Measurements from ENCODE around the gene CABP2. TPM values are rescaled to one million over a fixed set of nuclear protein-coding genes. Genes with fewer than 3 reads are reported as not detected.

CABP2 gene
- total RNA-seq, 1 experiment from 2014 or later = not detected

- no TSS peak for BruUV-seq (replicated peaks)
Observed at GRCh38 chr11:67535561-67535960, 12.3 kb upstream of the CABP2 start.

DNA sequence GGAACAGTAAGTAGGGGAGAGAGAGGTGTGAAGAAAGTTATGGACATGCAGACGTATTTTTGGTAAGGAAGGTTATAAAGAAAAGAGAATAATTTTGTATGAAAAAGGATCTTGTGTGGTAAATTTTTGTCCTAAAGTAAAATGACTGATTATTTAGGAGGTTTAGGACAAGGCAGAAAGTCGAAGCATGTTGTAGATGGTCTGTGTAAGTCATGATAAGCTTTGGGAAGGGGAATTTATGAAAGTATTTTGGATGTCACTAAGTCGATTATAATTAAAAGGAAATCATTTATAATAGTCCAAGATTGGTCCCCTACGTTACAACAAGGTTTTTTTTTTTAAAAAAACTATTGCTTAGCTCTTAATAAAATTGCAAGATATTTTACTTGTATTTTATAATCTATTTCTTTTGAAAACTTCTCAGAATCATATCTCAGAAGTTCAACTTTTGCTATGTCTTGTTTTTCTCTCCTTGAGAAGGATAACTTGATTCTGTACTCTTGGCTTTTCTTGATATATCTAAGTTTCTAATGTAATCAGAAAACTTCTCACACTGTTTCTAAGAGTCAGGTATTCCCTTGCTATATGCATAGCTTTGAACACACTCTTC is 10.9 kb upstream of the CABP2 start:
- ATAC-seq = no peak
- no peak overlapping the region for H2AFZ ChIP-seq (ENCODE audit: low read length)
- H3K4me2 ChIP-seq (ENCODE audit: low read length) = no peak overlapping the region
- no peaks in the 10 kb centered on the region for H3K27me3 ChIP-seq (ENCODE audit: low read length)
- H3K36me3 ChIP-seq (ENCODE audit: low read depth, low read length) = no peaks in the 10 kb centered on the region; the same call in 1 of the 2 replicates
- H4K20me1 ChIP-seq (ENCODE audit: low read length) = no peaks in the 10 kb centered on the region
- H3K9me2 ChIP-seq (replicated peaks; ENCODE audit: low read length) = no peaks in the 10 kb centered on the region
- intact Hi-C loops (cut with micrococcal nuclease) = no loop called here
- H3K9me3 ChIP-seq (ENCODE audit: low read length) = peaks cover 27% of the 10 kb centered on the region
- H3K27ac ChIP-seq (ENCODE audit: low read length) = no peak overlapping the region
- H3F3A ChIP-seq (ENCODE audit: low read length, unreplicated experiment) = no peaks in the 10 kb centered on the region
- ChIA-PET POLR2A (ENCODE audit: unreplicated experiment) (no interaction called here), CTCF (no interaction called here)
- no peaks in the 10 kb centered on the region for H3K79me2 ChIP-seq (ENCODE audit: low read length)
- TF ChIP-seq EZH2 (IDR thresholded peaks at IDR 0.05; ENCODE audit: low read length, unreplicated experiment) (no peak), EZH2phosphoT487 (IDR thresholded peaks at IDR 0.05; ENCODE audit: borderline replicate concordance, low read length) (no peak)
- TF ChIP-seq, protein P1, sequence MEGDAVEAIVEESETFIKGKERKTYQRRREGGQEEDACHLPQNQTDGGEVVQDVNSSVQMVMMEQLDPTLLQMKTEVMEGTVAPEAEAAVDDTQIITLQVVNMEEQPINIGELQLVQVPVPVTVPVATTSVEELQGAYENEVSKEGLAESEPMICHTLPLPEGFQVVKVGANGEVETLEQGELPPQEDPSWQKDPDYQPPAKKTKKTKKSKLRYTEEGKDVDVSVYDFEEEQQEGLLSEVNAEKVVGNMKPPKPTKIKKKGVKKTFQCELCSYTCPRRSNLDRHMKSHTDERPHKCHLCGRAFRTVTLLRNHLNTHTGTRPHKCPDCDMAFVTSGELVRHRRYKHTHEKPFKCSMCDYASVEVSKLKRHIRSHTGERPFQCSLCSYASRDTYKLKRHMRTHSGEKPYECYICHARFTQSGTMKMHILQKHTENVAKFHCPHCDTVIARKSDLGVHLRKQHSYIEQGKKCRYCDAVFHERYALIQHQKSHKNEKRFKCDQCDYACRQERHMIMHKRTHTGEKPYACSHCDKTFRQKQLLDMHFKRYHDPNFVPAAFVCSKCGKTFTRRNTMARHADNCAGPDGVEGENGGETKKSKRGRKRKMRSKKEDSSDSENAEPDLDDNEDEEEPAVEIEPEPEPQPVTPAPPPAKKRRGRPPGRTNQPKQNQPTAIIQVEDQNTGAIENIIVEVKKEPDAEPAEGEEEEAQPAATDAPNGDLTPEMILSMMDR (conservative IDR thresholded peaks at IDR 0.05; ENCODE audit: low read depth, low read length) = no peak
- no peaks in the 10 kb centered on the region for H3K4me1 ChIP-seq (ENCODE audit: insufficient read depth, low read length)
- DNase-seq = peak; percentile 52
- no TSS peak for BruUV-seq (replicated peaks)
- no peak overlapping the region for H3K4me3 ChIP-seq (ENCODE audit: low read length)
- no peak overlapping the region for H3K9ac ChIP-seq (ENCODE audit: low read length)

More at GRCh38 chr11:67535561-67535960, 12.3 kb upstream of the CABP2 start:
- intact Hi-C loops (cut with micrococcal nuclease) = no loop called here
- Histone ChIP-seq H3K4me2 (ENCODE audit: low read length) (no peak overlapping the region), H3K9ac (ENCODE audit: low read length) (no peak overlapping the region), H3F3A (ENCODE audit: low read length, unreplicated experiment) (no peaks in the 10 kb centered on the region), H4K20me1 (ENCODE audit: low read length) (no peaks in the 10 kb centered on the region), H2AFZ (ENCODE audit: low read length) (no peak overlapping the region), H3K4me1 (ENCODE audit: insufficient read depth, low read length) (no peaks in the 10 kb centered on the region), H3K27me3 (ENCODE audit: low read length) (no peaks in the 10 kb centered on the region), H3K36me3 (ENCODE audit: low read depth, low read length) (no peaks in the 10 kb centered on the region; the same call in 1 of the 2 replicates), H3K4me3 (ENCODE audit: low read length) (no peak overlapping the region), H3K79me2 (ENCODE audit: low read length) (no peaks in the 10 kb centered on the region), H3K9me3 (ENCODE audit: low read length) (peaks cover 27% of the 10 kb centered on the region), H3K27ac (ENCODE audit: low read length) (no peak overlapping the region), H3K9me2 (replicated peaks; ENCODE audit: low read length) (no peaks in the 10 kb centered on the region)
- CTCF ChIA-PET = no interaction called here
- DNase-seq (no peak), ATAC-seq (no peak)
- TF ChIP-seq EZH2 (IDR thresholded peaks at IDR 0.05; ENCODE audit: low read length, unreplicated experiment) (no peak), EZH2phosphoT487 (IDR thresholded peaks at IDR 0.05; ENCODE audit: borderline replicate concordance, low read length) (no peak)
- TF ChIP-seq, protein P1 (conservative IDR thresholded peaks at IDR 0.05; ENCODE audit: low read depth, low read length) = no peak
- POLR2A ChIA-PET (ENCODE audit: unreplicated experiment) = no interaction called here

DNA sequence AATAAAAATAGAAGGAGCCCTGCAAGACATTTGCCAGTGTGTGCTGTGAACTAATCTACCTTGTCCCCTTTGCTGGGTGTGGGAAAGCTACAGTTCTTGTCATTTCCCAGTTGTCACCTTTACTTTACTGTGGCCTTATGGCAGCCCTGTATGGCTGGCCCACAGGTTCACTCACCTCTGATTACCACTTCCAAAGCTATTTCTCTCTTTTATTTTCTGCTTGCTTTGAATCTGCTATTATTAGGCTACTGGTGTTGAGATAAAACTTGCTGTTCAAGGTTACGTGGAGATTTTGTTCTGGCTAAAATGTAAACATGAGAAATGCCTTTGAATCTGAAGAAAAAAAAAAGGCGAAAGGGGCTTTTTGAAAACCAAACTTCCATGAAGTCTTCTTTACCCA is 9.6 kb upstream of the CABP2 start:
- intact Hi-C loops (cut with micrococcal nuclease) = no loop called here
- Histone ChIP-seq H3F3A (ENCODE audit: low read length, unreplicated experiment) (no peaks in the 10 kb centered on the region), H3K9me3 (ENCODE audit: low read length) (peaks cover 27% of the 10 kb centered on the region), H3K27ac (ENCODE audit: low read length) (no peak overlapping the region), H3K9me2 (replicated peaks; ENCODE audit: low read length) (no peaks in the 10 kb centered on the region), H3K27me3 (ENCODE audit: low read length) (no peaks in the 10 kb centered on the region), H3K4me2 (ENCODE audit: low read length) (no peak overlapping the region), H2AFZ (ENCODE audit: low read length) (no peak overlapping the region), H3K9ac (ENCODE audit: low read length) (no peak overlapping the region), H3K79me2 (ENCODE audit: low read length) (no peaks in the 10 kb centered on the region), H4K20me1 (ENCODE audit: low read length) (no peaks in the 10 kb centered on the region), H3K4me3 (ENCODE audit: low read length) (no peak overlapping the region), H3K36me3 (ENCODE audit: low read depth, low read length) (no peaks in the 10 kb centered on the region; the same call in 1 of the 2 replicates), H3K4me1 (ENCODE audit: insufficient read depth, low read length) (no peaks in the 10 kb centered on the region)
- BruUV-seq (replicated peaks) = no TSS peak
- no peak for ATAC-seq
- POLR2A ChIA-PET (ENCODE audit: unreplicated experiment) = interaction anchor here (0.6 kb wide), 1 partner anchor 26 kb away, joined by 3 read pairs; no protein-coding TSS in a partner anchor
- DNase-seq = no peak
- TF ChIP-seq, protein P1 (conservative IDR thresholded peaks at IDR 0.05; ENCODE audit: low read depth, low read length) = no peak
- TF ChIP-seq EZH2 (IDR thresholded peaks at IDR 0.05; ENCODE audit: low read length, unreplicated experiment) = no peak
- TF ChIP-seq EZH2phosphoT487 (IDR thresholded peaks at IDR 0.05; ENCODE audit: borderline replicate concordance, low read length) = no peak
- CTCF ChIA-PET = no interaction called here

All from PC-3 (cell line).